ENCODE measurements around the gene BACH2.
"Not testable (repeated sequence)": the region's sequence is repeated elsewhere in the genome, so short reads cannot be mapped to it uniquely, and the experiment has no call there.

Gene BACH2

DNA sequence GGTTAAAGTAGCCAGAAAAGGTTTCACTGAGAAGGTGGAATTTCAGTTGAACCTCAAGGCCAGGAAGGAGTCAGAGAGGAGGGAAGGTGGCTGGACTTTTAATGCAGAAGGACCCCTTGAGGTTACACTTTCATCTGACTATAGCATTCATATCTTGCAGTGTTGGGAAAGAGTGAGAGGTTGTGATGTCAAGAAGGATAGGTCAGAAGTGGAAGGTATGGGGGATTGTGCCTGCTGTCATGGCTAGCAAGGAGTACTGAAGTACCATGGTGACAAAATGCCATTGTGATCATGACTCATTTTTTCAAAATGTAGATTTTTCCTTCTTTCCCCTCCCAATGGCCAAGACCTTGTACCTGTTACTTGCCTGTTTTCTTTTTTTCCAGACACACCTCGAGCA lies 5.2 kb upstream of the BACH2 start:
- no peak for DNase-seq (ENCODE audit: low read depth)

DNA sequence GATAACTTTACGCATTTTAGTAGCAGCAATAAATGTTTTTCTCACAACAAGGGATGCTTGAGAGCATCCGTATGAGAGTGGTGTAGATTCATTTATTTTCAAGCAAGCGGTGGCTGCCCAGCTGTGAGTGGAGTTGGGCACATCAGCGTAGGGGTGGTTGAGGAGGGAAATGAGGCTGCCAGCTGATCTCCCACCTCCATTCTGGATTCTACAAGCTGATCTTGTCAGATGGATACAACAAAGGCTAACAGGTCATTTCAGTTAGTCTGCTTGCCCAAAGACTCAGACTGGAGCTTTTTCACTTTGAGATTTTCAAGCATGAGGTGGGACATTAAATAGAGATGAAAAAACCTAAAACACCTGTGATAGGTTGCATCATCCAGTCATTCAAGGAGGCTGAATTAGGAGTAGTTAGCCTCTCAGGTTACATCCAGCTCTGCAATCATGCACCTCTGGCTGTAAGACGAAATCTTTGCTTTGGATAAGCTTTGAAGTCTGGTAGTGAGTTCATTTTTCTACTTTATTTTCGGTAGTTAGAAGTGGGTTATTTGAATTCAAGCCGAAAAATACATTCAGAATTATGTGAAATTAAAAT lies 1.9 kb upstream of the BACH2 start:
- no peak for DNase-seq (ENCODE audit: low read depth)

DNA sequence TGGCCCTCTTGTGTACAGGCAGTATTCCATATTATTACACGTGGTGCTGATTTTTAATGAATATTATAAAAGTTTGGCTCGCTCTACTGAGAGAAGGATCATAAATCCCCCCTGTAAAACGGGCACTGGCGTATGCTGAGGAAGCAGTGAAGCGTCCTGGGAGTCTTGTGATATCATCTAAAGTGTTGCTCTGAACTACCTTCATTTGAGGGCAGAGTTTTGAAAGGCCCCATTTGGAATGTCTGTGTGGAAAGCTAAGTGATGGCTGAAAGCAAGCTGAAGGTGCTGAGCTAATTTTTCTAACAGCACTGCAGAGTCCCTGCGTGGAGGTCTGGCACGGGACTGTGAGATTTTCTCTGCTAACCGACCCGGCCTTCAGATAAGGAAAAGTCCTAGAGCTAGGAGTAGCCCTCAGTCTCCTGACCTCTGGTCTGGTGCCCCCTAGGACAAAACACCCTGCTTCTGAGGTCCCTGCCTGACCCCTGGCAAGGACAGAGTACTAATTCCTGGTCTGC lies 1.3 kb upstream of the BACH2 start:
- no peak for DNase-seq (ENCODE audit: low read depth)

DNA sequence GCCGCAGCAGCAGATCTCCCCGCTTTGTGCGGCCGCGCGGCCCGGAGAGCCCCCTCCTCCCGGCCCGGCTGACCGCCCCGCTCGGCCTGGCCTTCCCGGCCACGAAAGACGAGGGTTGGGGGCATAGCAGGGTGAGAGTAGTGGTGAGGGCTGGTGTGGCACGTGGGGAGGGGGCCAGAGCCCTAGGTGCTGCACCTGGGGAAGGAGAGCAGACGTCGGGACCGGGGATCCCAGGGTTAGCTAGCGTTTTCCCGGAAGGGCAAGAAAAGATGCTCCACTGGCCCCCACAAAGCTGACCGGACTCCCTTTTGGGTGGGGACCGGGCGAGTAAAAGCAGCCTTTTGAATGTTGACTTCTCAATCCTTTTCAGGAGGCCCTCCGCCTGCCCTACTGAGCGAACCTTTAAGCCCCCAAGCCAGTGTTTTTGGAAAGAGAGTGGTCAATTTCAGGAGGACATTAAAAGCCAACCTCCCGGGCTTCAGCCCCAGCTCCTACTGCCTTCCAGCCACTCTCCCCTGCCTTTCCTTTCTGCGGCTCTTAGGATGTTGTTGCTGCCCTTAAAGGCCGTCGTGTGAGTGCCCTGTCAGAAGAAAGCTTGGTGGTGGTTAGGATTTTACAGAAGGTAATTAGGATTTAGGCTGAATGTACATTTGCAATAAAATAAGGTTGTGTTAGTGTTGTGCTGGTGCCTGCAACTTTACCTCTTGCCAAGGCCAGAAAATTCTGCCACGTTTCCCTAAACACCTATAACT lies 648 bp upstream of the BACH2 start:
- DNase-seq (ENCODE audit: low read depth): no peak

DNA sequence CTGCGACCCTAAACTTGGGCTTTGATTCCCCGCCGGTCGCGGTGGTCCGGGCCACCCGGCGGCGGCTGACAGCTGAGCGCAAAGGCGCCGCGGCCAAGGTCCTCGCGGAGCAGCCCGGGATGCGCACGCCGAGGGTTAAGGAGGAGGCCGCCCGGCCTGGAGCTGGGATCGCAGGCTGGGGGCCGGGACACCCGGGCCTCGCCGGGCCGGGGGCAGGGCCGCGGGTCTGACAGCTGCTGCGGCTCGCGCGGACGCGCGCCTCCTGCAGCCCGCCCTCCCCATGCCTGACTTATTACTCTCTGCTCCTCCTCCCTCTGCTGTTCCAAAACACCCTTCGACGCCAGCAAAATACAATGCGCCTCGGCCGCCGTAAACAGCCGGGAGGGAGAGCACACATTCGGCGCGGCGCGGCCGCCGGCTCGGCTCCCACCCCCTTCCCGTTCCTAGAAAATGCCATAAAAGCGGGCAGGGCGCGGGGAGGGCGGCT lies 746 bp downstream of the BACH2 start:
- DNase-seq (ENCODE audit: low read depth): peak; percentile 48

DNA sequence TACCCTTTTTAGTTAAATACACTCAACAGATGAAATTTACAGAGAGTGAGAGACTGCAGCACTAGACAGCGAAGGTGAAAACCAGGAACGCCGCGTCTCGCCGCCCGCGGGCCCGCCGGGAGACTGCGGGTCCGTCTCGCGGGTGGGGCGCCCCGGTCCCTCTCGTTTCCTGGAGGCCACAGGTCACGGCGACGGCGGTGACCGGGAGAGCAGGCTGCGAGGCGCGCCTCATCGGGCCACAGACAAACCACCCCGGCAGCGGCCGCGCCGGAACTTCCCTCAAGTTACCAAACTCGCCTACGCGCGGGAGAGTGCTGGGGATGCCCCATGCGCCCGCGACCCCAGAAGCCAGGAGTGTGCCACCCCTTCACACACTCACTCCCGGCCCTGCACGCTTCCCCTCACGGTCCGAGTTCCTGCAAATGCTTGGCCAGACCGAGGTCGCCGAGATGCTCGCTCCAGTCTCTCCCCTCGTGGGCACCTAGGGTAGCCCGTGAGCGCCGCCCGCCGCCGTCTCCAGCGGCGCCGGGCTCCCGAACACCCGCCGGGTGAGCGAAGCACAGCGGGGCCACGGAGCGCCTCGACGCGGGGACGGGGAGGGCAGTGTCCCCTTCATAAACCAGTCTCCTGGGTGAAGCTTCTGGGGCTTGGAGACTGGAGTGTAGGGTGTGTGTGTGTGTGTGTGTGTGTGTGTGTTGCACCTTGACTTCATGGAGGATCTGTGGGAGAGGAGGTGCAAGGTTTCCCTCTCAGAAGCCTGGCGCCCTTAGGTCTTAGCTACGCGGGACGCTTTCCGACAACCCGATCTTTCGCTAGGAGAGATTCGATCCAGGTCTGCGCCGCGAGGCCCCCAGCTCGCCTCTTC lies 1.4 kb downstream of the BACH2 start:
- DNase-seq (ENCODE audit: low read depth): peak; percentile 46

DNA sequence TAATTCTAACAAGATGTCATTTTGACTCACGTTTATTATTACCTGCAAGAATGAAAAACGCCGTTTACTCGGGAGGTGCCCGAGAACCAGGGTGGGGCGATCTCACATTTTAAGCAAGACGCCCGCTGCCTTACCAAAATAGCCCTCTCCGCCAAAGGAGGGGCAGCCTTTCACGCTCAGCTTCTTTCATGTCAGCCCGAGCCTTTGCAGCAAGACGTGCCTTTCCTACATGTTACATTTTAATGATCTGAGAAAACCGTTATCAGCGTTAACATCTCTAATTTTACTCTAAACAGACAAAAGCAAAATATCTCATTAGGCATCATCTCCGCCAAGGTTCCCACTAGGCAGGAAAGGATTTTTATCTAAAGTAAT lies 2.0 kb downstream of the BACH2 start:
- DNase-seq (ENCODE audit: low read depth): peak; percentile 16

DNA sequence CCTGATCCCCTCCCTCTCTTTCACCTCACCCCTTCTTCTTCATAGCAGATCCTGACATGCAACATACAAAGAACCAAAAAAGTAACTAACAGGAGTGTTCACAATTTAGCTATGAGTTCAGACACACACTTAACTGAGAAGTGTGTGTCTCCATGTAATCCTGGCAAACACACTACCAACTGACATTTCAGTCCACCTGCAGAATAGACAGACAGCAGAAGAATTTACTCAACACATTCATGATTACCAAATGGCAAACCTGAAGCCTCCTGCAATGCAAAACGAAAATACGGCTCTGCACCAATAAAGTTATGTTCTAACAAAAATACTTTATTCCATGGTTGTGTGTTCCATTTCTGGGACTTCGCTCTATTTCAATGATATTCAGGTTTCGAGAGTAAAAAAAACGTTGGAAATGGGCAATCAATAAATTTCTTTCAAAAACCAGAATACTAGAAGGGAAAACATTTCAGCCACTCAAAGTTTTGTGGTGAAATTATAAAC lies 2.6 kb downstream of the BACH2 start:
- DNase-seq (ENCODE audit: low read depth): no peak

DNA sequence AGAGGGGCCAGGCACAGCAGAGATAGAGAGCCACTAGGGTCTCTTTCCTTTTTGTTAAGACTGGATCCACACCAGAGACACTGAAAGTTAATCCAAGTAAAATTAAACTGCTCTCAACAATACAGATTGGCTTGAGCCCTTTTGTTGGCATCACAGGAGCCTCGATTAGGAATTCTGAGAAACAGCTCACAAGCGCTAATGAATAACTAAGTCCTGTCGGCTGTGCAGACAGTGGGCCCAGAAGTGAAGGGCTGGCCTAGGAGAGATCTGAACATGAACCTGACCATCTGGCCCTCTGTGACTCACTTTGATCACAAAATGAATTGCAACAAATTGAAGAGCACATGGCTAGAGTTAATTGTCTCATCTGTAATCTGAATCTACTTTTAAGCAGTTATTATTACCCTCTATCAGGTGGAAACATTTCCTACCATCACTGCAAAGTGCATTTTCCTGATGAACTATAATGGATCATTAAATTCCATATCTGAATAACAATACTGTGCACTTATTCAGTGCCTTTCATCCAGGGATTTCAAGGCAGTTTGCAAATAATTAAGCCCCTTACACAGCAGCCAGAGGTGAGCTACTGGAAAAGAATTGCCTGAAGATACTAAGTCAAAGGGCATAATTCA lies 3.2 kb downstream of the BACH2 start:
- DNase-seq (ENCODE audit: low read depth): no peak

DNA sequence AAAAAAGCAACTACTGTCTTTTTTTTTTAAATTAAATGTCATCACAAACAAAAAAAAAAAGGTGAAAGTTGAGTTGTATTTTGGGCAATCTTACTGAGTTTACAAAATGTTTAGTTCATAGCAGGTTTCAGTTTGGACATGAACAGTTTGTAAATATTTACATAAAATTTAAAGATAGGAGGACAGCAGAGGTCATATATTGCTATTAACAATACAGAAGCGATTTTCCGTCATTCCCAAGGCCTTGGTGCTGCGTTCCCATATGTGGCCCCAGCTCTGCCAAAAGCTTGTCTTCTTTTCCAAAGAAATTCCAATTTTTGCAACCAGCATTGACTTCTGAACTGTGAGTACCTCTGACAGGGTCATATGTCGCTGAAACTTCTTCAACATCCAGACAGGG lies 5.1 kb downstream of the BACH2 start:
- no peak for DNase-seq (ENCODE audit: low read depth)

DNA sequence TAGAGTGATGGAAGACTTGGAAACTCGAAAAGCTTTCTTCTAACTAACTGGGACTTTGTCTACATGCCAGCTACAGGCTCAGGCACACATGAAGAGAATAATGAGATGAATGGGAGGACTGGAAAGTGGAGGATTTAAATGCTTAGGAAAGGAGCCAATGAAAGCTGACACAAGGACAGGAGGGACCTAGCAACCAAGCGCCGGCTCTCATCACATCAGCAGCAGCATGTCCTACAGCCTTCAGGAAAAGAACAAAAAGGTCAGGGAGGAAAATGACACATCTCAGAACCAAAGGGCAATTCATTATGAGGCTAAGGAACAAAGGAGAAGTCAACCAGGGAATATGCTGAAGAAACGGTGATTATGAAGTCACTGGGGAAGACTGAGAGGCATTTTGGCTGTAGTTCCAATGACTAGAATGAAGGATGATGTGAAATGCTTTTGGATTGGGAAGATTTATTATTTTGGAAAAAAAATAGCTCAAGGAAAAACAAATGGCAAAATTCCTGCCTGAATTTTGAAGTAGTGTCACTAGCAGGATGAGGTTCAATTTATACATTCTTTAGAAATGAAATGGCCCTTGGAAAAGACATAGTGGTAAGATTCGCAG lies 5.7 kb downstream of the BACH2 start:
- no peak for DNase-seq (ENCODE audit: low read depth)

DNA sequence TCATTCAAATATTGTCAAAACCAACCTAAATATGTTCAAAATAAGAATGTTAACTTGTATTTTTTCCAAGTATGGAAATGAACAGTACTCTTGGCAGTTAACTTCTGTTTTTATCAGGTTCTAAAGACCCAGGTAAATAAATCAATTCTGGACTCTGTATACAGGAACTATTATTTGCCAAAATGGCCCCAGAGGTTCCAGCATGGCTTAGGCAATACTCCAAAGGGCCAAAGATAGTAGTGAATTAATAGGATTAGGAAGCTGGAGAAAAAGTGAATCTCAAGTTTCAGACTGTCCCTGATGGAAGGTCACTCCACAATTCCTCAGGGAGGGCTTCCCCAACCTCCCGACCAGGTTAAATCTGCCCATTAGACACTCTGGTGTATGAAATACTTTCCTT lies 6.7 kb downstream of the BACH2 start:
- DNase-seq (ENCODE audit: low read depth): no peak

DNA sequence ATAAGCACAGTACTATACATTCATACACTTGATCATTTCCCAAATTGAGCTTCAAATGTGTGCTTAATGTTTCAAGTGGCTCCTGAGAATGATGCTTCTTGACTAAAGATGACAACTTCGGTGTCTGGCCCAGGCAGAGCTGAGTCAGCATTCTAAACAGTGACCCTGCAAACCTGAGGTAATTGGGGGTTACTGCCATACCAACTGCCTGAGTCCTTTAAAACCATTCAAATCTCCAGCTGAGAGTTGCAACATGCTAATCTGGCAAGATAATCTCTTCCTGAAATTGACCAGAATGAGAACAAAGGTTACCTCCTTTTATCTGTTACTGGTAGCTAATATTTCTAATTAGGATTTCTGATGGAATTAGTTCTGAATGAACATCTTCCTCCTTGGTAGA lies 8.2 kb downstream of the BACH2 start:
- DNase-seq (ENCODE audit: low read depth): no peak

DNA sequence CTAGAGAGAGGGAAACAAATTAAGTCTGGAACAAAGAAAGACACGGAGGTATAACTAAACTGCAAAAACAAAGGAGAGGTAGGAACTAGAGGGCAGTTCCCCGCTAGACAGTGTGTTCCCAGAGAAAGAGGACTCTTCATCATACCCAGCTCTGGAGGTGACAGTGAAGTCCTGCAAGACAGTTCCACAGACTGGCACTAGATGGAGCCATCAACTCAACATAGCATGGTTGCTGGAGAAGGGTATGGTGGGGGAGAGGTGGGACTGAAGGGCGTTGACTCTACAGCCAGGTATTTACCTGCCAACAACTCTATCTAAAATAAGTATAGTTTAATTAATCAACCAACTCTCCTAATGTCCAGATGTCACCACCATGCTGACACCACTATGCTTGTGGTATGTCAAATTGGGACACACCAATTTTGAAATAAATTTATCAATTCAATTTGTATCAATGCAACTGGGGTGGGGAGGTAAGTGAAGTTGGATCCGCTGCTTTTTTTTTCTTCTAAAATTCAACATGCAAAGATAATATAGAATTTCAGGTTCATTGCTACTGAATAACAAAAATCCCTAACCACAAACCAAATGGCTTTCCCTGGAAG lies 9.7 kb downstream of the BACH2 start:
- no peak for DNase-seq (ENCODE audit: low read depth)

DNA sequence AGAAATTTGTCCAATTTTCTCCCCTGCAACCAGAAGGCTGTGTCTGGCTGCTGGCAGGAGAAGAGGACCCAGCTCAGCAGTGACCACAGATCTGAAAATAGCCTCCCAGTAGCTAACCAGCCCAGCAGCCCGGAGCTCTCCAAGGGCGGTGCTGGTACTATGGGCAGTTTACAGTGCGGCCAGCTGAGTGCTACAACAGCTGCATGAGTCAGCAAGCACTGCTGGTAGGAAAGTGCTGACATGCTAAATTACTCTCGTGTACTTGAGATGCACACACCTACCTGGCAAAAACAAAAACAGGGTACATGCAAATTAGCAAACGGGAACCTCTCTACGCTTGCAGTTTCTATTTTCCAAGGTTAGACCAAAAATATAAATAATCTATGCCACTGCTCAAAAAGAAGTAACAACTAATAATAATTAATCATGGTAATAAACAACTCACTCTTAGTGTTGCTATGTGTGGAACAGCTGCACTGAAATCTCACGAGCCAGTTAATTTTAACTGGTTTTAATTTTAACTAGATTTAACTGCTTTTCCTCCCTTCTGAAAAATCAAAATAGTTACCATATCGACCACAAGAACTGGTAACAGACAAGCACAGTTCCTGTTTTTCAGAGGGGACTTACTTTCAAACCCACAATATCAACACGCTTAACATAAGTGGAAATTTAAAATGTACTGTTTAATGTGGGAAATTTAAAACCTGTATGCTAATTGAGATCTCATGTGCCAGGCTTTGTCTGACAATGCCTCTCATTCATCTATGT lies 10.8 kb downstream of the BACH2 start:
- peak; percentile 17 for DNase-seq (ENCODE audit: low read depth)

DNA sequence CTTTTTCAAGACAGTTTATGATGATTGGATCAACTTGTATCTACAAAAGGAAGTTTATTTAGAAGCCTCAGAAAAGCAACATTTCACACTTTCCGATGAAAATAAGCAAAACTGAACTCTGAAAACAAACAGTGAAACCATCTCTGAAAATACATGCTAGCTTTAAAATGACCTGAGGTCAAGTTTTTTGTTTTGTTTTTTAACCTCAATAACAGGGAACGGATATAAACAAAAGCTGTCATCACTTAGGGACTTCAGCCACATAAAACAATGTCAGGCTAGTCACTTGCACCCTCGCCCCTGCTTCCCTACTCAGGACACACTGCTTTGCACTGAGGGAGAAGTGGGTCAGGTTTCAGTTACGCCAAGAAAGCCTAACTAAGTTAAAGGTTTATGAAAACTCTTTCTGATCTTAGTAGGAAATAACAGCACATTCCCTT lies 11.6 kb downstream of the BACH2 start:
- no peak for DNase-seq (ENCODE audit: low read depth)

DNA sequence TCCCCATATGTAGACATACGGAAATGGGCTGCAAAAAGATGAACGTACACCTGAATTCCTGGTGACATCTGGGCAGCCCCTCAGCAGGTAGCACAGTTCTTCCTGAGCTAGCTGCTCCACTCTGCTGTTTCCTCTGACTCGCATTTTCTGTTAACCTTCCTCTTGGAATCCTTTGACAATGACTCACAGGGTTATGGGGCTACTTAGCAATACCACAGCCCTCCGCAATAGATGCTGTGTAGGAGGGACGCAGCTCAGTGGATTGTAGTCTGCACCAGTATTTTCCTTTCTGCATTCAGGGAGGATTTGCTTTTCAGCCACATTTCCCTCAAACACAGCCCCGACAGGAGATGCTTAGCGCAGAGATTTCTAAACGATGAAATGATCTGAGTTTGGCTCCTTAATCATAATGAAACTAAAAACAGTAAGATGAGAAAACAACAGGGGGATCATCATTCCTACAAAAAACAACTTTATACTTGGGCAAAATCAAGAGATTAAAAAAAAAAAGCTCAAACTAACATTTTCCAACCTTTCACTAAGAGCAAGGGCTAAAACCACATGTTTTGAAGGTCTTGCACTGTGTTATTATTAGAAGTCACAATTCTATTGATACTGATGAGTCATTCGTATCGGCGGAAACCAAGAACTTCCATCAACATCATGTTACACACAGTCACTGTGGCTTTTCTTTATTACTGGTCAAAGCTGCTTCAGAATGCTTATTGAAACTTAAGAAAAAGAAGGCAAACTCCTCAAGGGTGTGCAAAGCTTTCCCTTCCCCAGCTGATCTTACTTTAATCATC lies 12.2 kb downstream of the BACH2 start:
- peak; percentile 6 for DNase-seq (ENCODE audit: low read depth)

DNA sequence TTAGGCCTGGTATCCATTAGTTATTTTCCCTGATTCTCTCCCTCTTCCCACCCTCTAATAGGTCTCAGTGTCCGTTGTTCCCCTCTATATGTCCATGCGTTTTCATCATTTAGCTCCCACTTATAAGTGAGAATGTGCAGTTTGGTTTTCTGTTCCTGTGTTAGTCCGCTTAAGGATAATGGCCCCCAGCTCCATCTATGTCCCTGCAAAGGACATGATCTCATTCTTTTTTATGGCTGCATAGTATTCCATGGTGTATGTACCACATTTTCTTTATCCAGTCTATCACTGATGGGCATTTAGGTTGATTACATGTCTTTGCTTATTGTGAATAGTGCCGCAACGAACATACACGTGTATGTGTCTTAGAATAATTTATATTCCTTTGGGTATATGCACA lies 14.4 kb downstream of the BACH2 start:
- not testable (repeated sequence) for DNase-seq (ENCODE audit: low read depth)

DNA sequence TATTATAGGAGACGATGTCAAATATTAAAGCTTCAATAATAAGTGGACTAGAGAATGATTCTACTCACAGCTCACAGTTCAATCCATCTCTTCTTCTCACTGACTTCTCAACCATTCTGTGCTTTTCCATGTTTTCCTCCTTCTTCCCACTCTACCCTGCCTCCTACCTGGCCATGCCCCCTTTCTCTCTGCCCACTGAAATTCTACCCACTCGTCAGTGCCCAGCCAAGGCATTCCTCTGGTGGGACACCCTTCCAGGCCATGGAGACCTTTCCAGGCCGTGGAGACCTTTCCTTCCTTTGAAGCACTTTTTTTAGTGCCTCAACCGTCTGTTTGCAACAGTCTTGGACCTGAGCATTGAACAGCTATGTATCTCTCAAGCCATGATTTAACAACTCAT lies 18.5 kb downstream of the BACH2 start:
- no peak for DNase-seq (ENCODE audit: low read depth)
